GM12891 (cell line): ENCODE measurements around the gene ELMO1.

ENCODE experiments used
- PAX5 ChIP-seq: IDR thresholded peaks from 2 replicates; pipeline ENCODE4 v1.6.1; 2011; ENCODE audit warnings: low read length, moderate library complexity, mild to moderate bottlenecking; ENCODE audit not compliant: insufficient read depth, severe bottlenecking
- POLR2A ChIP-seq: IDR thresholded peaks from 2 replicates; pipeline ENCODE4 v1.6.1; 2011; ENCODE audit warnings: low read depth, low read length, control low read depth
- POLR2AphosphoS5 ChIP-seq: IDR thresholded peaks from 2 replicates; pipeline ENCODE4 v1.6.1; 2011; ENCODE audit warnings: low read depth, low read length, control low read depth
- POU2F2 ChIP-seq: IDR thresholded peaks from 2 replicates; pipeline ENCODE4 v1.6.1; 2011; ENCODE audit warnings: low read depth, mild to moderate bottlenecking, control low read depth, low read length, moderate library complexity
- SPI1 ChIP-seq: IDR thresholded peaks from 2 replicates; pipeline ENCODE4 v1.6.1; 2011; ENCODE audit warnings: low read depth, low read length, control low read depth
- TAF1 ChIP-seq: IDR thresholded peaks from 2 replicates; pipeline ENCODE4 v1.6.1; 2011; ENCODE audit warnings: low read depth, low read length, control low read depth

DNA sequence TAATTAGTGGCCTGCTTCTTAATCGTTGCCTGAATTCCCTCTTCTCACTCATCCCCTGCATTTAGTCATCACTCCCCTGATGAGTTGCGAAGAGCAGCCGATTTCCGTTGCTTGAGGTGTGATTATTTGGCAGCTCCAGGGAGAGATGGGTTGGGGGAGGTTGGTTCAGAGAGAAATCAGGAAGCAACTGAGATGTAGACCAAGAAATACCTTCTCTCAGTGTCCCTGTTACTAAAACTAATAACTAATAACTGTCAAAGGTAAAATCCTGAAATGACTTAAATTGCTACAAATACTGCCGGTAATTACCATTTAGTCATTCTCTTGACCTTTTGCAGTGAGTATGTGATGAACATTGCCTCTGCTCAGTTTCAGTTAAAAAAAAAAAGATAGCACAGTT lies 76.9 kb downstream of the ELMO1 start:
- no peak for TF ChIP-seq POLR2A
- TF ChIP-seq POLR2AphosphoS5 = no peak
- no peak for TF ChIP-seq TAF1
- TF ChIP-seq PAX5 = no peak
- TF ChIP-seq SPI1 = no peak
- no peak for TF ChIP-seq POU2F2
